ENCODE results near the gene C17orf78. TPM values are rescaled to one million over a fixed set of nuclear protein-coding genes. Genes with fewer than 3 reads are reported as not detected.
"Not testable (repeated sequence)": the region's sequence is repeated elsewhere in the genome, so short reads cannot be mapped to it uniquely, and the experiment has no call there.

Gene C17orf78
- total RNA-seq, 3 donors from 2014 or later: not detected

GRCh38 chr17:37342589-37342988 is 33.2 kb upstream of the C17orf78 start:
- no peak for DNase-seq (ENCODE audit: low spot score in 2 of 2)
- H3K4me3 ChIP-seq: no peak overlapping the region
- intact Hi-C loops (cut with DNase I; ENCODE audit: low total_unique reads): no loop called here
- no peaks in the 10 kb centered on the region for H3K27me3 ChIP-seq
- no peaks in the 10 kb centered on the region for H3K36me3 ChIP-seq
- TF ChIP-seq CTCF (IDR thresholded peaks at IDR 0.05) (no peak), POLR2A (IDR thresholded peaks at IDR 0.05) (no peak), POLR2AphosphoS5 (IDR thresholded peaks at IDR 0.05) (no peak)
- no peaks in the 10 kb centered on the region for H3K4me1 ChIP-seq
- H3K27ac ChIP-seq: no peak overlapping the region
- no peaks in the 10 kb centered on the region for H3K9me3 ChIP-seq

- intact Hi-C loops (cut with DNase I; ENCODE audit: low total_unique reads): no loop called here
- H3K4me3 ChIP-seq: no peak overlapping the region
- H3K36me3 ChIP-seq: no peaks in the 10 kb centered on the region
- no peak for DNase-seq (ENCODE audit: low spot score in 2 of 2)
- H3K27me3 ChIP-seq: no peaks in the 10 kb centered on the region
- no peak overlapping the region for H3K27ac ChIP-seq
- H3K4me1 ChIP-seq: no peaks in the 10 kb centered on the region
- TF ChIP-seq CTCF (IDR thresholded peaks at IDR 0.05): no peak
- no peak for TF ChIP-seq POLR2A (IDR thresholded peaks at IDR 0.05)
- TF ChIP-seq POLR2AphosphoS5 (IDR thresholded peaks at IDR 0.05): no peak
- no peaks in the 10 kb centered on the region for H3K9me3 ChIP-seq
These were observed 31.3 kb upstream of the C17orf78 start for GRCh38 chr17:37344519-37344918.

- H3K4me3 ChIP-seq; H3K4me1 ChIP-seq; H3K27me3 ChIP-seq; DNase-seq (ENCODE audit: low spot score in 2 of 2); H3K36me3 ChIP-seq; H3K27ac ChIP-seq; H3K9me3 ChIP-seq; intact Hi-C loops (cut with DNase I; ENCODE audit: low total_unique reads): not testable (repeated sequence)
These were observed 28.9 kb upstream of the C17orf78 start for GRCh38 chr17:37346863-37347402.

GRCh38 chr17:37356796-37357569 is 18.8 kb upstream of the C17orf78 start:
- intact Hi-C loops (cut with DNase I; ENCODE audit: low total_unique reads); H3K4me3 ChIP-seq; H3K4me1 ChIP-seq; H3K27me3 ChIP-seq; H3K9me3 ChIP-seq; DNase-seq (ENCODE audit: low spot score in 2 of 2); H3K36me3 ChIP-seq: not testable (repeated sequence)
- H3K27ac ChIP-seq: peak overlapping the region in 1 of 2 donors; percentile 19

- Histone ChIP-seq H3K9me3 (no peaks in the 10 kb centered on the region), H3K27me3 (no peaks in the 10 kb centered on the region), H3K27ac (peak overlapping the region; percentile 84 to 91), H3K36me3 (no peaks in the 10 kb centered on the region), H3K4me1 (peaks cover 0 to 5% of the 10 kb centered on the region in 2 donors), H3K4me3 (peak overlapping the region; percentile 57 to 90 (median 82))
- intact Hi-C loops (cut with DNase I; ENCODE audit: low total_unique reads): no loop called here
- peak; percentile 32 to 56 for DNase-seq (ENCODE audit: low spot score in 2 of 2)
- TF ChIP-seq POLR2A (IDR thresholded peaks at IDR 0.05): no peak
- no peak for TF ChIP-seq POLR2AphosphoS5 (IDR thresholded peaks at IDR 0.05)
- TF ChIP-seq CTCF (IDR thresholded peaks at IDR 0.05): no peak
These were observed 17.5 kb upstream of the C17orf78 start for GRCh38 chr17:37358098-37358829.

All from breast epithelium (tissue), 4 donors.